Choroid plexus epithelial cell (primary cell): ENCODE measurements around the gene KRTAP9-1.

Experiments
- DNase-seq: peaks from one replicate; pipeline ENCODE4 v3.0.0-alpha.2; 2010; ENCODE audit warnings: low read depth
- H3K4me3 ChIP-seq: 2 replicates; pipeline ENCODE4 v1.5.1; 2011; ENCODE audit warnings: low read depth, mild to moderate bottlenecking, control low read depth, low read length, moderate library complexity
- CTCF ChIP-seq: conservative IDR thresholded peaks from 2 replicates; pipeline ENCODE4 v1.5.1; 2011; ENCODE audit warnings: low read depth, mild to moderate bottlenecking, control low read depth, inconsistent platforms, low read length, moderate library complexity

Gene KRTAP9-1

GRCh38 chr17:41184480-41184961 lies 5.2 kb upstream of the KRTAP9-1 start, which contains the start of gene KRTAP4-1:
TSS of gene KRTAP4-1 (minus strand) at chr17:41184911. CDS start at chr17:41184854, 57 bp downstream.
- H3K4me3 ChIP-seq = no peak within 1 kb of the TSS
- DNase-seq = no peak
- TF ChIP-seq CTCF = no peak

- TF ChIP-seq CTCF = no peak
- H3K4me3 ChIP-seq = no peak overlapping the region
- no peak for DNase-seq
Observed at GRCh38 chr17:41185001-41185400, 4.7 kb upstream of the KRTAP9-1 start.

DNA sequence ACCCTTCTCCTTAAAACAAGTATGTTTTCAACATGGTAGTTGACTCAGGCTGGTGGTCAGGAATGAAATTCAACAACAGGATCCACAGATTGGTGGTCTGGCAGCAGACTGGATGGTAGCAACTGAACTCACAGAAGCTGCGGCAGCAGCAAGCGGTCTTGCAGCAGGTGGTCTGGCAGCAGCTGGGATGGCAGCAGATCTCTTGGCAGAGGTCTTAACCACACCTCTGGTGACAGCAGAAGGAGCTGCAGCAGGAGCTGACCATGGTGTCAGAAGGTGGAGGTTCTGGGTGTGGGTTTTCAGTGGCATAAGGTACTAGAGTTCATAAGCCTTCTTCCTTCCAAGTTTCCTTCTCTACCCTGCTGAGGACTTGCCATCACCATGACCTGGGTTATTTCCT lies 2.8 kb upstream of the KRTAP9-1 start:
- no peak for TF ChIP-seq CTCF
- no peak overlapping the region for H3K4me3 ChIP-seq
- DNase-seq = no peak

DNA sequence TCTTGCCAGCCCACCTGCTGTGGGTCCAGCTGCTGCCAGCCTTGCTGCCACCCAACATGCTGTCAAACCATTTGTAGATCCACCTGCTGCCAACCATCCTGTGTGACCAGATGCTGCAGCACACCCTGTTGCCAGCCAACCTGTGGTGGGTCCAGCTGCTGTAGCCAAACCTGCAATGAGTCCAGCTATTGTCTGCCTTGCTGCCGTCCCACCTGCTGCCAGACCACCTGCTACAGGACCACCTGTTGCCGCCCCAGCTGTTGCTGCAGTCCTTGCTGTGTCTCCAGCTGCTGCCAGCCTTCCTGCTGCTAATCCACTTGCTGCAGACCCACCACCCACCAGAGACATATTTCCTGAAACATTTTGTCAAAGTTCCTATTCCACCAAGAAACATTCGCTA lies 641 bp downstream of the KRTAP9-1 start:
- no peak for DNase-seq
- TF ChIP-seq CTCF = no peak
- H3K4me3 ChIP-seq = no peak overlapping the region

DNA sequence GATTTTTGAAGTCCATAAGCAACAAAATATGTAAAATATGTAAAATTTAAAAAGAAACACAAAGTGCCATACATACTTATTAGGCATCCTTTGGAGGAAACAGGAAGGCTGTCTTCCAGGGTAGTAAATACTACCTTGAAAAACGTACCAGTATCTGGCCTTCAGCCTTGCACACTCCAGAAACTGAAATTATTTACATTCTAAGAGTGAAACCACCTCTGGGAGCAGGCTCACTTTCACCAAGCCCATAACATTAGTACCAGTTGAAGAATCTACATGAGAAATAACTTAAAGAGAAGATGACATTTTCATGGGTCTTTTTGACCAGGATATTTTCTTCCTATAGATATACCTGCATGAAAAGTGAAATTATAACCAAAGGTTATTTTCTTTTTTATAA lies 6.4 kb downstream of the KRTAP9-1 start:
- DNase-seq = no peak
- no peak for TF ChIP-seq CTCF
- no peak overlapping the region for H3K4me3 ChIP-seq

DNA sequence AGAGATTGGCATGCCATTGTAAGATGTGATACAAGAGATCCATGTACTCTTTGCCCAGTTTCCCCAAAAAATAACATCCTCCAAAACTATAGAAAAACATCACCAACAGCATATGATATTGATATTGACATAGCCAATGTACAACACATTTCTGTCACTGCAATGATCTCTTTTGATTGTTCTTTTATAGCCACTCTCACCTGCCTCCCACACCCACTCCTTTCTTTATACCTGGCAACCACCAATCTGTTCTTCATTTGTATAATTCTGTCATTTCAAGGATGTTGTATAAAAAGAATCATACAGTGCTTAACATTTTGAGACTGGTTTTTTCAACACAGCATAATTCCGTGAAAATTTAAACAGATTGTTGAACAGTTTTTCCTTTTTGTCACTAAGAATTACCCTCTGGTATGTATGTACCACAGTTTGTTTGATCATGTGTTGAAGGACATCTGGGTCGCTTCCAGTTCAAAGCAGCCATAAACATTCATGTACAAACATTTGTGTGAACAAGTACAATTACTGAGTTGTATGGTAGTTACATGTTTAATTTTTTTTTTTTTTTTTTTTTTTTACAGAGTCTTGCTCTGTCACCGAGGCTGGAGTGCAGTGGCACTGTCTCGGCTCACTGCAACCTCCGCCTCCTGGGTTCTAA lies 9.9 kb downstream of the KRTAP9-1 start:
- TF ChIP-seq CTCF = no peak
- DNase-seq = no peak
- H3K4me3 ChIP-seq = no peak overlapping the region

DNA sequence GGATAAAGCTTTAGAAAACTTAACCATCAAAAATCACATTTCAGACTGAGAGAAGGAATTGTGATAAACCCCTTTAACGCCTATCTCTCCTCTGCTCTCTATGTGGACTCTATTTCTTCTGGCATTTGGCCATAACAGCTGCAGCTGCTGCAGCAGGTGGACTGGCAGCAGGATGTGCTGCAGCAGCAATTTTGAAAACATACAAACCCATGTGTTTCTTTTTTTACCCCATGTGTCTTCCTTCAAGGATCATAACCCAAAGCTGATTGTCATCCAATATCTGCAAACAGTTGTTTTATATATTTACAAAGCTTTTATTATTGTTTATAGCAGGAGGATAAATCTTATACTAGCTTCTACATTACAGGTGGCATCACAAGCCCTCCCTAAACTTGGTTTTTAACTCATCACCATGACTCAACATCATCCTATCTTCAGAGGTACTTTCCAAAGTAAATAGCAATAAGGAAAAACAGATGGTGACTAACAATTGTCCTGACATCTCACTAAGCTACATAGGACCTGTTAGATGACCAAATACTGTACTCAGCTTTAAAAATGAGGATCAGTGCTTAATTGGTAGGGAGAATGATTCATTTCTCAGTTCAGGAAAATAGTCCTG lies 22.3 kb downstream of the KRTAP9-1 start:
- H3K4me3 ChIP-seq = no peak overlapping the region
- DNase-seq = peak; percentile 8
- no peak for TF ChIP-seq CTCF
